IMR-90 (cell line): ENCODE results near the gene VSNL1. TPM values are rescaled to one million over a fixed set of nuclear protein-coding genes. Genes with fewer than 3 reads are reported as not detected.

ENCODE experiments used
- ATAC-seq: fragments of 200-7000 bp; cut with Tn5 transposase; 2 replicates; pipeline ENCODE4 v1.9.1; 2020; ENCODE audit warnings: low read depth, mild to moderate bottlenecking, moderate library complexity
- BruUV-seq: library from RNA; stranded (reverse); fragments of 400-500 nt; replicated peaks from 2 replicates; lab custom pipeline; 2021; lab: Mats Ljungman, UMichigan
- CTCF ChIA-PET: fragments of 300-600 bp; formaldehyde crosslinking; extraction: SDS; loops from one replicate; lab custom pipeline; 2021; ENCODE audit warnings: antibody characterized with exemption; lab: Yijun Ruan, JAX
- POLR2A ChIA-PET: fragments of 300-600 bp; sonication (Branson Sonifier 250); formaldehyde crosslinking; loops from one replicate; lab custom pipeline; 2022; ENCODE audit warnings: antibody characterized with exemption; ENCODE audit not compliant: unreplicated experiment; lab: Charles Lee
- DNase-seq: peaks from one replicate; pipeline ENCODE4 v3.0.0; 2013
- H2AFZ ChIP-seq: replicated peaks from 2 replicates; pipeline ENCODE3; 2013; ENCODE audit warnings: low read length, mild to moderate bottlenecking; ENCODE audit not compliant: poor library complexity
- H2AK5ac ChIP-seq: 2 replicates; pipeline ENCODE4 v1.6.1; 2013; ENCODE audit warnings: low read depth, low read length, inconsistent platforms
- H2AK9ac ChIP-seq: replicated peaks from 2 replicates; pipeline ENCODE3; 2013; ENCODE audit warnings: mild to moderate bottlenecking, low read depth, low read length, moderate library complexity; ENCODE audit not compliant: poor library complexity
- H2BK120ac ChIP-seq: 2 replicates; pipeline ENCODE4 v1.6.1; 2013; ENCODE audit warnings: low read depth, low read length, inconsistent platforms
- H2BK15ac ChIP-seq: 3 replicates; pipeline ENCODE4 v1.6.1; 2013; ENCODE audit warnings: low read depth, low read length, inconsistent platforms
- H2BK20ac ChIP-seq: 2 replicates; pipeline ENCODE4 v1.6.1; 2013; ENCODE audit warnings: low read depth, mild to moderate bottlenecking, inconsistent platforms, low read length, moderate library complexity
- H2BK5ac ChIP-seq: 2 replicates; pipeline ENCODE4 v1.6.1; 2013; ENCODE audit warnings: mild to moderate bottlenecking, low read depth, low read length, inconsistent platforms; ENCODE audit not compliant: poor library complexity, severe bottlenecking
- H3K14ac ChIP-seq: replicated peaks from 2 replicates; pipeline ENCODE4 v1.6.1; 2013; ENCODE audit warnings: low read depth, low read length, inconsistent platforms
- H3K18ac ChIP-seq: 2 replicates; pipeline ENCODE4 v1.6.1; 2013; ENCODE audit warnings: low read depth, low read length, control low read depth
- H3K23ac ChIP-seq: 2 replicates; pipeline ENCODE4 v1.6.1; 2013; ENCODE audit warnings: low read depth, low read length, inconsistent platforms
- H3K27ac ChIP-seq: 2 replicates; pipeline ENCODE4 v1.5.1; 2013; ENCODE audit warnings: mild to moderate bottlenecking, control low read depth, low read length; ENCODE audit not compliant: insufficient read depth
- H3K27me3 ChIP-seq: 2 replicates; pipeline ENCODE4 v1.6.1; 2013; ENCODE audit warnings: low read length; ENCODE audit not compliant: control insufficient read depth, insufficient read depth
- H3K36me3 ChIP-seq: 2 replicates; pipeline ENCODE4 v1.6.1; 2013; ENCODE audit warnings: low read length, mixed read lengths; ENCODE audit not compliant: control insufficient read depth, insufficient read depth
- H3K4ac ChIP-seq: 2 replicates; pipeline ENCODE4 v1.6.1; 2013; ENCODE audit warnings: low read depth, low read length, inconsistent platforms
- H3K4me1 ChIP-seq: 2 replicates; pipeline ENCODE4 v1.6.1; 2013; ENCODE audit warnings: low read length, mixed read lengths; ENCODE audit not compliant: control insufficient read depth, insufficient read depth
- H3K4me2 ChIP-seq: 2 replicates; pipeline ENCODE4 v1.6.1; 2013; ENCODE audit warnings: low read depth, mild to moderate bottlenecking, control low read depth, low read length, moderate library complexity
- H3K4me3 ChIP-seq: 2 replicates; pipeline ENCODE4 v1.5.1; 2013; ENCODE audit warnings: low read depth, mild to moderate bottlenecking, control low read depth, low read length, moderate library complexity; ENCODE audit not compliant: insufficient read depth
- H3K56ac ChIP-seq: 2 replicates; pipeline ENCODE4 v1.6.1; 2013; ENCODE audit warnings: low read length, inconsistent platforms; ENCODE audit not compliant: insufficient read depth; ENCODE audit errors: extremely low read depth
- H3K79me1 ChIP-seq, 2 experiments: 2 replicates each; pipeline ENCODE4 v1.6.1; 2013; ENCODE audit warnings: low read length in 2 of 2, inconsistent platforms in 1 of 2, low read depth in 1 of 2
- H3K9ac ChIP-seq: 2 replicates; pipeline ENCODE4 v1.6.1; 2013; ENCODE audit warnings: low read depth, low read length, control low read depth
- H3K9me1 ChIP-seq: 2 replicates; pipeline ENCODE4 v1.6.1; 2013; ENCODE audit warnings: low read length, inconsistent platforms; ENCODE audit not compliant: insufficient read depth
- H3K9me3 ChIP-seq: 2 replicates; pipeline ENCODE4 v1.6.1; 2013; ENCODE audit warnings: low read length; ENCODE audit not compliant: control insufficient read depth, insufficient read depth
- H4K20me1 ChIP-seq: 2 replicates; pipeline ENCODE4 v1.6.1; 2013; ENCODE audit warnings: low read length, inconsistent platforms; ENCODE audit not compliant: insufficient read depth
- H4K5ac ChIP-seq: 2 replicates; pipeline ENCODE4 v1.6.1; 2013; ENCODE audit warnings: mild to moderate bottlenecking, low read depth, low read length, control low read depth
- H4K8ac ChIP-seq, 2 experiments: 2 replicates each; pipeline ENCODE4 v1.6.1; 2013; ENCODE audit warnings: low read depth in 2 of 2, low read length in 2 of 2, control low read depth in 1 of 2, inconsistent platforms in 1 of 2
- H4K91ac ChIP-seq: 2 replicates; pipeline ENCODE4 v1.6.1; 2013; ENCODE audit warnings: low read depth, low read length, inconsistent platforms; ENCODE audit not compliant: insufficient read depth
- BHLHE40 ChIP-seq: fragments of 150-350 bp; IDR thresholded peaks from 2 replicates; pipeline ENCODE4 v1.6.1; 2016; ENCODE audit warnings: mild to moderate bottlenecking, low read depth, low read length
- CHD1 ChIP-seq: IDR thresholded peaks from 2 replicates; pipeline ENCODE4 v1.6.1; 2012; ENCODE audit warnings: low read depth, low read length, improper control_type of control experiment
- FOS ChIP-seq: fragments of 150-350 bp; IDR thresholded peaks from 2 replicates; pipeline ENCODE4 v1.6.1; 2016; ENCODE audit warnings: low read depth, low read length
- MAFK ChIP-seq: IDR thresholded peaks from 2 replicates; pipeline ENCODE4 v1.6.1; 2012; ENCODE audit warnings: low read depth, low read length, improper control_type of control experiment
- RCOR1 ChIP-seq: IDR thresholded peaks from 2 replicates; pipeline ENCODE4 v1.6.1; 2012; ENCODE audit warnings: mild to moderate bottlenecking, low read length, improper control_type of control experiment; ENCODE audit not compliant: insufficient replicate concordance
- RFX5 ChIP-seq: IDR thresholded peaks from 2 replicates; pipeline ENCODE4 v1.8.0; 2012; ENCODE audit warnings: low read depth, mild to moderate bottlenecking, low read length, moderate library complexity
- WGBS, 2 experiments: methylation state at CpG; one replicate each; pipeline versions ENCODE4 v1.1.5 to v1.1.7; 2013; ENCODE audit warnings: missing lambda C conversion rate in 2 of 2; ENCODE audit not compliant: insufficient read length in 1 of 2; ENCODE audit errors: extremely low coverage in 2 of 2; 5-methylcytosine and 5-hydroxymethylcytosine counted together
- dilution Hi-C: fragments of 300-500 bp; cut with HindIII; formaldehyde crosslinking; loops from one replicate; pipeline ENCODE4 v1.14.3; 2018; ENCODE audit warnings: low sequenced_read_pairs; ENCODE audit not compliant: unreplicated experiment
- in situ Hi-C: fragments of 300-500 bp; cut with MboI; formaldehyde crosslinking; loops from 3 replicates; pipeline ENCODE4 v1.14.3; 2019; ENCODE audit warnings: low sequenced_read_pairs, inconsistent platforms, mixed read lengths
- intact Hi-C: fragments of 100-400 bp; cut with micrococcal nuclease; formaldehyde crosslinking; loops from 2 replicates; pipeline ENCODE4 v1.10.0; 2022
- polyA plus RNA-seq, 3 experiments: library from polyadenylated mRNA; depleted of rRNA; stranded (reverse); fragments of >200 nt; gene quantifications; 2 replicates each; pipeline ENCODE4 v1.2.3, GENCODE V29; 2012; ENCODE audit warnings: low replicate concordance in 1 of 3
- total RNA-seq: library from RNA; depleted of rRNA; stranded (reverse); fragments of >200 nt; gene quantifications from 2 replicates; pipeline ENCODE4 v1.2.3, GENCODE V29; 2012
- TF ChIP-seq, protein P1 (sequence below): fragments of 150-350 bp; IDR thresholded peaks from 2 replicates; pipeline ENCODE4 v1.6.1; 2016; ENCODE audit warnings: low read depth, mild to moderate bottlenecking, low read length, moderate library complexity, borderline replicate concordance
- TF ChIP-seq, protein P2 (sequence below): conservative IDR thresholded peaks from 2 replicates; pipeline ENCODE4 v1.5.1; 2012; ENCODE audit warnings: mild to moderate bottlenecking, low read depth, low read length, improper control_type of control experiment

Gene VSNL1
- total and polyA plus RNA-seq, 2 of the 4 experiments (the other 2 are of a cell fraction) = 0.32 to 0.36 TPM

DNA sequence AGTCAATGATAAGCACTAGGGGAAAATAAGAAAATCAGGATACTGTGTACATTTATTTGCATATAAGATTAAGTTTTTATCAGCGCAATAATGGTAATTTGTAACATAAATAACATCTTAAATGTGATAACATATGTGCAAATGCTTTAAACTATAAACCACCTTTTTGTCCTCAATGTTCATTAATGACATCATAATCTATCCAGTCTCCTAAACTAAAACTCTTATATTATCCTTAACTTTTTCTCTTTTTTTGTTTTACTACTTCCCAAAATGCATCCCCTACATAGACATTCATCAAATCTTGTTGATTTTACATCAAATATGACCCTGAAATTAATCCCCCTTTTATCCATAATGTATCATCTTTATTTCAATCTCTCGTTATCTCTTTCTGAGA, 18.9 kb upstream of the VSNL1 start:
- WGBS, 2 experiments = no CpG with 5 or more reads among the region's 2 CpGs
- no peak overlapping the region for H4K91ac ChIP-seq
- POLR2A ChIA-PET = no interaction called here

More for the DNA sequence above, 18.9 kb upstream of the VSNL1 start:
- H2AK9ac ChIP-seq = no peak overlapping the region
- no peak overlapping the region for H3K4me2 ChIP-seq
- CTCF ChIA-PET = no interaction called here
- no peak for DNase-seq
- H3K56ac ChIP-seq = no peak overlapping the region
- H2BK5ac ChIP-seq = no peak overlapping the region
- in situ Hi-C loops = no loop called here
- H3K27ac ChIP-seq = no peak overlapping the region
- H2AK5ac ChIP-seq = no peak overlapping the region
- no peak for ATAC-seq
- no peak overlapping the region for H4K8ac ChIP-seq
- no peak overlapping the region for H2BK15ac ChIP-seq
- H3K18ac ChIP-seq = no peak overlapping the region
- H4K5ac ChIP-seq = no peak overlapping the region
- no peak overlapping the region for H2BK120ac ChIP-seq
- H3K36me3 ChIP-seq = no peaks in the 10 kb centered on the region
- no peaks in the 10 kb centered on the region for H4K20me1 ChIP-seq
- intact Hi-C loops = no loop called here
- no peaks in the 10 kb centered on the region for H3K9me1 ChIP-seq
- no peak overlapping the region for H3K9ac ChIP-seq
- dilution Hi-C loops = no loop called here
- H3K4me3 ChIP-seq = no peak overlapping the region
- BruUV-seq = no TSS peak
- H3K14ac ChIP-seq = no peak overlapping the region
- no peak overlapping the region for H3K23ac ChIP-seq
- no peaks in the 10 kb centered on the region for H3K4me1 ChIP-seq
- no peaks in the 10 kb centered on the region for H3K27me3 ChIP-seq
- no peak overlapping the region for H2BK20ac ChIP-seq
- TF ChIP-seq BHLHE40 (no peak), RFX5 (no peak), RCOR1 (no peak), MAFK (no peak), CHD1 (no peak), FOS (no peak)
- TF ChIP-seq, protein P1, sequence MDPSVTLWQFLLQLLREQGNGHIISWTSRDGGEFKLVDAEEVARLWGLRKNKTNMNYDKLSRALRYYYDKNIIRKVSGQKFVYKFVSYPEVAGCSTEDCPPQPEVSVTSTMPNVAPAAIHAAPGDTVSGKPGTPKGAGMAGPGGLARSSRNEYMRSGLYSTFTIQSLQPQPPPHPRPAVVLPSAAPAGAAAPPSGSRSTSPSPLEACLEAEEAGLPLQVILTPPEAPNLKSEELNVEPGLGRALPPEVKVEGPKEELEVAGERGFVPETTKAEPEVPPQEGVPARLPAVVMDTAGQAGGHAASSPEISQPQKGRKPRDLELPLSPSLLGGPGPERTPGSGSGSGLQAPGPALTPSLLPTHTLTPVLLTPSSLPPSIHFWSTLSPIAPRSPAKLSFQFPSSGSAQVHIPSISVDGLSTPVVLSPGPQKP = no peak
- TF ChIP-seq, protein P2, sequence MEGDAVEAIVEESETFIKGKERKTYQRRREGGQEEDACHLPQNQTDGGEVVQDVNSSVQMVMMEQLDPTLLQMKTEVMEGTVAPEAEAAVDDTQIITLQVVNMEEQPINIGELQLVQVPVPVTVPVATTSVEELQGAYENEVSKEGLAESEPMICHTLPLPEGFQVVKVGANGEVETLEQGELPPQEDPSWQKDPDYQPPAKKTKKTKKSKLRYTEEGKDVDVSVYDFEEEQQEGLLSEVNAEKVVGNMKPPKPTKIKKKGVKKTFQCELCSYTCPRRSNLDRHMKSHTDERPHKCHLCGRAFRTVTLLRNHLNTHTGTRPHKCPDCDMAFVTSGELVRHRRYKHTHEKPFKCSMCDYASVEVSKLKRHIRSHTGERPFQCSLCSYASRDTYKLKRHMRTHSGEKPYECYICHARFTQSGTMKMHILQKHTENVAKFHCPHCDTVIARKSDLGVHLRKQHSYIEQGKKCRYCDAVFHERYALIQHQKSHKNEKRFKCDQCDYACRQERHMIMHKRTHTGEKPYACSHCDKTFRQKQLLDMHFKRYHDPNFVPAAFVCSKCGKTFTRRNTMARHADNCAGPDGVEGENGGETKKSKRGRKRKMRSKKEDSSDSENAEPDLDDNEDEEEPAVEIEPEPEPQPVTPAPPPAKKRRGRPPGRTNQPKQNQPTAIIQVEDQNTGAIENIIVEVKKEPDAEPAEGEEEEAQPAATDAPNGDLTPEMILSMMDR = no peak
- H3K79me1 ChIP-seq = no peaks in the 10 kb centered on the region
- H2AFZ ChIP-seq = no peak overlapping the region
- H3K9me3 ChIP-seq = no peaks in the 10 kb centered on the region
- H3K4ac ChIP-seq = no peak overlapping the region
